Measurements from ENCODE around the gene SIRT7. TPM values are rescaled to one million over a fixed set of nuclear protein-coding genes. Genes with fewer than 3 reads are reported as not detected.

SIRT7 gene
- total RNA-seq, 6 experiments from 2014 or later: 7.4 to 15.0 (median 12.2) TPM

GRCh38 chr17:81901167-81902022 is 16.6 kb downstream of the SIRT7 start:
- H3K4me3 ChIP-seq: peak overlapping the region in 1 of 3 donors; percentile 24
- H3K27ac ChIP-seq: no peak overlapping the region
- 86% methylated on average over 6 of the region's 21 CpGs for WGBS (ENCODE audit: insufficient coverage, low coverage, low lambda C conversion rate, missing lambda C conversion rate)
- TF ChIP-seq CTCF (IDR thresholded peaks at IDR 0.05): no peak
- no peak for TF ChIP-seq POLR2A (IDR thresholded peaks at IDR 0.05)
- intact Hi-C loops (cut with DNase I): no loop called here
- H3K27me3 ChIP-seq: no peaks in the 10 kb centered on the region
- no peaks in the 10 kb centered on the region for H3K9me3 ChIP-seq
- H3K36me3 ChIP-seq: peaks cover 0 to 42% (median 11%) of the 10 kb centered on the region in 4 donors
- peaks cover 0 to 21% (median 5%) of the 10 kb centered on the region in 4 donors for H3K4me1 ChIP-seq
- ATAC-seq (peak in 2 of 4 donors; percentile 1 to 8), DNase-seq (no peak)

GRCh38 chr17:81900181-81900820 is 17.7 kb downstream of the SIRT7 start:
- 80% methylated on average over 6 of the region's 18 CpGs for WGBS (ENCODE audit: insufficient coverage, low coverage, low lambda C conversion rate, missing lambda C conversion rate)
- Histone ChIP-seq H3K27ac (no peak overlapping the region), H3K36me3 (peaks cover 0 to 41% (median 10%) of the 10 kb centered on the region in 4 donors), H3K4me3 (no peak overlapping the region), H3K9me3 (no peaks in the 10 kb centered on the region), H3K27me3 (no peaks in the 10 kb centered on the region), H3K4me1 (peaks cover 0 to 21% (median 5%) of the 10 kb centered on the region in 4 donors)
- DNase-seq: no peak
- TF ChIP-seq POLR2A (IDR thresholded peaks at IDR 0.05) (peak; percentile 18), CTCF (IDR thresholded peaks at IDR 0.05) (no peak)
- no peak for ATAC-seq
- intact Hi-C loops (cut with DNase I): no loop called here

GRCh38 chr17:81899514-81900166 is 18.3 kb downstream of the SIRT7 start:
- intact Hi-C loops (cut with DNase I): no loop called here
- Histone ChIP-seq H3K4me1 (peaks cover 0 to 21% (median 5%) of the 10 kb centered on the region in 4 donors), H3K9me3 (no peaks in the 10 kb centered on the region), H3K36me3 (peaks cover 0 to 40% (median 10%) of the 10 kb centered on the region in 4 donors), H3K27ac (no peak overlapping the region), H3K27me3 (no peaks in the 10 kb centered on the region), H3K4me3 (no peak overlapping the region)
- DNase-seq (peak in 1 of 3 donors; percentile 48), ATAC-seq (no peak)
- 59% methylated on average over 8 of the region's 22 CpGs for WGBS (ENCODE audit: insufficient coverage, low coverage, low lambda C conversion rate, missing lambda C conversion rate)
- TF ChIP-seq CTCF (IDR thresholded peaks at IDR 0.05): no peak
- TF ChIP-seq POLR2A (IDR thresholded peaks at IDR 0.05): no peak

- DNase-seq (no peak), ATAC-seq (no peak)
- TF ChIP-seq POLR2A (IDR thresholded peaks at IDR 0.05) (no peak), CTCF (IDR thresholded peaks at IDR 0.05) (no peak)
- WGBS (ENCODE audit: insufficient coverage, low coverage, low lambda C conversion rate, missing lambda C conversion rate): 100% methylated on average over 2 of the region's 9 CpGs
- Histone ChIP-seq H3K4me1 (peaks cover 0 to 21% (median 5%) of the 10 kb centered on the region in 4 donors), H3K27me3 (no peaks in the 10 kb centered on the region), H3K9me3 (no peaks in the 10 kb centered on the region), H3K27ac (no peak overlapping the region), H3K36me3 (peaks cover 0 to 42% (median 10%) of the 10 kb centered on the region in 4 donors), H3K4me3 (no peak overlapping the region)
- intact Hi-C loops (cut with DNase I): no loop called here
Measured at GRCh38 chr17:81898885-81899284, 19.1 kb downstream of the SIRT7 start.
